Measurements from ENCODE around the gene FOXD4L1.
"Not testable (repeated sequence)": the region's sequence is repeated elsewhere in the genome, so short reads cannot be mapped to it uniquely, and the experiment has no call there.

The FOXD4L1 gene

DNA sequence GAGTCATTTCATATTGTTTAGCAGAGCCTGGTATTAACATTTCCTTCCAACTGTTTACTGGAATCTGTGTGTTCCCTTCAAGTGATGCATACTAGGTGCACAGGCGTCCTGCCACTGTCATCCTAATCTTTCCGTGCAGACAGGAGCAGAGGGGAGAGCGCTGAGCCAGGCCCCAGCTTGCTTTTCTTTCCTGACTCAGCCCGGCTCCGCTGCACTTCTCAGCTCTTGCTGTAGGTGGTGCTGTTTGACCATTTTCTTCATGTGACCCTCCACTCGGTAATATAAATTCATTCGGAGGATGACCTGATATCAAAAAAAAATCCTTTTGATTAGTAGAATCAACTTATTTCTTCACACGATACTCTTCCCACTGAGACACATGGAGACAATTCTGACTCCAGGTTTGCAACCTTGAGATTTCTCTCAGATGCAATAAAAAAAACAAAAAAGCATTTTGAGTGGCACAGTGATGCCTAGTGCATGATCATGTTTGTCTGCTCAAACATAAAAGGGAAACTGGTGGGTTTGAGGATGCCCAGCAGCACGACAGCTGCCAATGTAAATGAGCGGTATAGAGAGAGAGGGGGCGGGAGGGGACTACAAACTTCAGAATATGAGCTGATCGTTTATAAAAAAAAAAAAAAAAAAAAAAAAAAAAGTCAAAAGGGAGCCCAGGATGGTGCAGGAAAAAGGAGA, 29.0 kb downstream of the FOXD4L1 start:
- DNase-seq: not testable (repeated sequence)

DNA sequence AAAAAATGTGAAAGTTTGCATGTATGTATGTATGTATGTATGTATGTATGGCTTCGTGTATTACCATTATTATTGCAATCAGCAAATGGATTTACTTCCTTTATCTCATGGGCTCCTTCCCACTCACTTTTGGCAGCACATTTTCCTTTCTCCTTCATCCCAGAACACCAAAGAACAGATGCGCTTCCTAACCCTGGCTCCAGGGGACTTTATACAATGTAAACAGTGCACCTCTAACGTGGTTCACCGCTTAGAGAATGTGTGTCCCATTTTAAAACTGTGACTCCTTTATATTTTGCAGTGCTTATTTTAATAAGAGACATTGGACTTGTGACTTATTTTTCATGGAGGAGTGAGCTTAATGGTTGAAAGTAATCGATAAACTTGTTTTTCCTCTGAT, 29.7 kb downstream of the FOXD4L1 start:
- not testable (repeated sequence) for DNase-seq

DNA sequence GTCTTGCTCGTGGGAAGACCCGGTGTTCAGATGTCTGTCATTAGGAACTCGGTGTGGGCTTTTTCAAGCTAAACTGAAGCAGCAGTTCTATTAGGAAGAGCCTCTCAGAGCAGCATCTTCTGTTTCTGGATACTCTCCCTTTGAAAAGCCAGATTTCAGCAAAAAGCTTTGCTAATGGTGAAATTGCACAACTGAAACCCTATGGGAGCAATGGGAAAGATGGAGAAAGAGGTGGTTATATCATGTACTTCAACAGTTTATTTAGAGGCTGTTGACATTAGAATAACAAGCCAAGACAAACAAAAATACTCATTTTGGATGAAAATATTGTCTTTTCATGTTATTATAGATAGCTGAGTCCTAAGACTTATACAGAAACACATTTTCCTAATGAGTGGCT, 30.4 kb downstream of the FOXD4L1 start:
- DNase-seq: not testable (repeated sequence)

DNA sequence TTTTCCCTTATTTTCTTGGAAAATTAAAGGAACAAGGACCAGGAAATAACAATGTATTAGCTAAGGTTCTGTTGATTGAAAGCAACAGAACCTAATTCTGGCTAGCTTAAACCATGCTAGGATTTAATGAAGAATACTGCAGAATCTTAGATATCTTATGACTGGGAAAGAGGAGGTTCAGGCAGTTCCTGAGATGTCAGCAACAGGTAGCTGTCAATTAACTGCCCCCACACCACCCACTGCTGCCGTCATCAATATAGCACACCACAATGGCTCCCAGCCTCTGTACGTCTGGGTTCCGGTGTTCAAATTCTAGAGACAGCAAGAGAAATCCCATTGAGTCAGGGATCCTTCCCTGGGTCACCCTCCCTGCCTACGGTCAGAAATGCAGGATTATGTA, 34.5 kb downstream of the FOXD4L1 start:
- not testable (repeated sequence) for DNase-seq

DNA sequence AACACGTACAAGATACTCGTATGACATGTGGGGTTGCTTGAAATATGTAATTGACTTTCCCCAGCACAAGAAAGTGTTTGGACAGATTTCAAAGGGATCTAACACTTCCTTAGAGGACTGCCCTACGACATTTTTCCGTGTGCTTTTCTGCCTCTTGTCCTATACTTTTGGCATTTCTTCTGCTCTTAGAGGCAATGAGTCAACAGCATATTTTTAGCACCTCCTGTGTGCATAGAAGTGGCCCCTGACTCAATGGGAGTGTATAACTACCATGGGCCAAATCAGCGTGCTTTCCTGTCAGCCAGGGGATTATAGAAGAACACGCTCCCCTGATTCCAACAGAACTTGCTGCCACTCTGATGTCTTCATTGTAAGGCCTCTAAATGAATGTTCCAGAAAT, 38.1 kb downstream of the FOXD4L1 start:
- not testable (repeated sequence) for DNase-seq

DNA sequence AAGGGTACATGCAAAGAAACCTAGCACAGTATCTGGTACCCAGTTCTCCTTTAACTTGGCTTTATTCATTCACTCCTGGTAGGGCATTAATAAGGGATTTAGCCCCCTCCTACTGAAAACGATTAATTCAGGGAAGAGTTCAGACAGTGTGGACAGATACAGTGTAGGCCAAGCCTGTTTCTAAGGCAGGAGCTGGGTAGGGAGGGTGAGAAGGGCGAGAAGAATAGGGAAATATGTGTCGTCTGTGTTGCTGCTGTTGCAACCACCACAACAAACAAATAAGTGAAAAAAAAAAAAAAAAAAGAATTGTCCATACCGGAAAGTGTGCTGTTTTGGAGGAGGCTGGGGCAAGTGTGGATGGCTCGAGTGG, 42.4 kb downstream of the FOXD4L1 start:
- DNase-seq: not testable (repeated sequence)

DNA sequence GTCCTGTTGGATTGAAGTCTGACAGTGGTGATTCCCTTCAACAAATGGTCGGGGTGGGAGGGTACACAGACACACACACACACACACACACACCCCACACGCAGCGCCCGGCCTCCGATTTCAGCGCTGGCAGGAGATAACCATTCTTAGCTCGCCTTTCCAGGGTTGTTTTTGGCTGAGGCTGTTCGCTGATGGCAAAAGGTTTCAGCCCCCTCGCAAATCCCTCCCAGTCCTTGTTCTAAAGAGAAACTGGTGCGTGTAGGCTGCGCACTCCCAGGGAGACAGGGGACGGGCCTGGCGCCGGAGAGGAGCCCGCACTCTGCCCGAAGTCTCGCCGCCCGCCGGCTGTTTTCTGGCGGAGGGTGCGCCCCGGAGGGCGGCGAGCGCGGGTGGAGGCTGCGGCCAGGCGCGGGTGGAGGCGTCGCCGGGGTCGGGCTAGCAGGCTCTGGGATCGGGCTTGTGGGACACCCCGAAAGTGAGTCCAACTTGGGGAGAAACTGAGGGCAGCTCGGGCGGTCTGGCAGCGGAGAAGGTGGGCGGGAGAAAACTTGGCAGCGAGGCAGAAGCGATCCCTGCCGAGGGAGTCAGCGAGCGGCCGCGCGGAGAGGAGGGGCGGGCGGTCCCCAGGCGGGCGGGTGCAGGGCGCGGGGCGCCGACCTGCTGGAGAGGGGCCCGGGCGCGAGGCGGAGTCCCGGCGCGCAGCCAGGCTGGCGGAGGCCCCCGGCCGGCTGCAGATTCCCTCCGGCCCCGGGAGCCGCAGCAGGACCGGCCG, 42.9 kb downstream of the FOXD4L1 start:
- DNase-seq: peak; percentile 31

DNA sequence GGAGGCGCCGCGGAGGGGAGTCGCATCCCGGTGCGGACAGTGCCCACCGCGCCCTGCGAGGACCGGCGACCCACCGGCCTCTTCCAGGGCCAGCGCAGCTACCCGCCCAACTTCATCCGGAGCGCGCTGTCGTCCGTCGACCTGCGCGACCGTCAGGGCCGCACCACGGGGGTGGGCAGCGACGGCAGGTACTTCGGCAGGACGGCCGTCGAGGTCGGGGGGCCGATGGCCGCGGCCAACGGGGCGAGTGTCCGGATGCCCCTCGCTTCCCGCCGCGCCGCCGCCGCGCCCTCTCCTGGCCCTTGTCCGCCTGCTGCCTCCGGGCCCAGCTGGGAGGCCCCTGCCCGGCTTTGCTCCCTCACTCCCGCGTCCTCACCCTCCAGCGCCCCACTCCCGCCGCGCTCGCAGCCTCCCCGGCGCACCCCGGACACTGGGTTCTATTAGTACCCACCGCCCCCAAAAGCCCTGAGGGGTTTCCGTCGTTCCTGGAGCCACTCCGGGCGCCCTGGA, 43.6 kb downstream of the FOXD4L1 start:
- DNase-seq: not testable (repeated sequence)

DNA sequence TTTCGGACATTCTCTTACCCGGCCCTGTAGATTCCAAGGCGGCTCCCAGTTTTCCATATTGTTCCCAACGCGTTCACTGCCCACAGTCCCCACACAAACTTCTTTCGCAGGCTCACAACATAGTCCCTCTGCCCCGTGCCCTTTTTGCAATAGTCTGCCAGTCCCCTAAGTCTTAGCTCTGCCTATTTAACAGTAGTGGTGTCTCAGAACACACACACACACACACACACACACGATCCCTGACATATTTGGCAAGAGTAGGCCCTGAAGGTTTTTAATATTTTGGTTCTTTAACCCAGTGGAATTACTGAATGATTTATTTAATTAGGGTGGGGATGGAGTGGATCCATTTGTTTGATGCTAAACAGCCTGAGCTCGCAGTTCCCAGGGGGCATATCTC, 44.1 kb downstream of the FOXD4L1 start:
- DNase-seq: not testable (repeated sequence)

Measured in activated naive CD4-positive, alpha-beta T cell treated with anti-CD3 and anti-CD28 coated beads, Interleukin-2, amount 50 U/mL, for 16 hours (primary cell).